ENCODE results near the gene MCL1. TPM values are rescaled to one million over a fixed set of nuclear protein-coding genes. Genes with fewer than 3 reads are reported as not detected.

Gene MCL1
- total RNA-seq, 1 donor from 2014 or later: 193 TPM

- Mint-ChIP-seq H3K9me3 (ENCODE audit: unreplicated experiment) (no peaks in the 10 kb centered on the region), H3K27me3 (ENCODE audit: unreplicated experiment) (peaks cover 2% of the 10 kb centered on the region), H3K27ac (ENCODE audit: unreplicated experiment) (peak overlapping the region; percentile 78), H3K4me1 (ENCODE audit: unreplicated experiment) (peaks cover 14% of the 10 kb centered on the region), H3K36me3 (ENCODE audit: low read depth, unreplicated experiment) (peaks cover 44% of the 10 kb centered on the region), H3K4me3 (ENCODE audit: unreplicated experiment) (peak overlapping the region; percentile 33)
- peak; percentile 52 for DNase-seq (ENCODE audit: low spot score)
- no peak for TF ChIP-seq CTCF (IDR thresholded peaks at IDR 0.05; ENCODE audit: unreplicated experiment)
Measured at GRCh38 chr1:150622303-150622975, 43.0 kb upstream of the MCL1 start.

- H3K9me3 Mint-ChIP-seq (ENCODE audit: unreplicated experiment): no peaks in the 10 kb centered on the region
- H3K4me1 Mint-ChIP-seq (ENCODE audit: unreplicated experiment): peaks cover 14% of the 10 kb centered on the region
- peak overlapping the region; percentile 33 for H3K4me3 Mint-ChIP-seq (ENCODE audit: unreplicated experiment)
- H3K27me3 Mint-ChIP-seq (ENCODE audit: unreplicated experiment): peaks cover 2% of the 10 kb centered on the region
- H3K36me3 Mint-ChIP-seq (ENCODE audit: low read depth, unreplicated experiment): peaks cover 41% of the 10 kb centered on the region
- DNase-seq (ENCODE audit: low spot score): peak; percentile 43
- TF ChIP-seq CTCF (IDR thresholded peaks at IDR 0.05; ENCODE audit: unreplicated experiment): peak; percentile 83
- peak overlapping the region; percentile 80 for H3K27ac Mint-ChIP-seq (ENCODE audit: unreplicated experiment)
Measured at GRCh38 chr1:150621497-150622302, 42.3 kb upstream of the MCL1 start.

- no peak overlapping the region for H3K27ac Mint-ChIP-seq (ENCODE audit: unreplicated experiment)
Measured at GRCh38 chr1:150620919-150621318, 41.5 kb upstream of the MCL1 start.

GRCh38 chr1:150619576-150620509, 40.4 kb upstream of the MCL1 start:
- H3K27ac Mint-ChIP-seq (ENCODE audit: unreplicated experiment): no peak overlapping the region
- H3K9me3 Mint-ChIP-seq (ENCODE audit: unreplicated experiment): no peaks in the 10 kb centered on the region
- no peak for DNase-seq (ENCODE audit: low spot score)
- peaks cover 3% of the 10 kb centered on the region for H3K27me3 Mint-ChIP-seq (ENCODE audit: unreplicated experiment)
- no peak for TF ChIP-seq CTCF (IDR thresholded peaks at IDR 0.05; ENCODE audit: unreplicated experiment)
- H3K4me1 Mint-ChIP-seq (ENCODE audit: unreplicated experiment): peaks cover 14% of the 10 kb centered on the region
- peaks cover 35% of the 10 kb centered on the region for H3K36me3 Mint-ChIP-seq (ENCODE audit: low read depth, unreplicated experiment)
- H3K4me3 Mint-ChIP-seq (ENCODE audit: unreplicated experiment): peak overlapping the region; percentile 2

More at GRCh38 chr1:150620919-150621318, 41.5 kb upstream of the MCL1 start:
- Mint-ChIP-seq H3K27me3 (ENCODE audit: unreplicated experiment) (peaks cover 2% of the 10 kb centered on the region), H3K9me3 (ENCODE audit: unreplicated experiment) (no peaks in the 10 kb centered on the region), H3K4me3 (ENCODE audit: unreplicated experiment) (no peak overlapping the region), H3K4me1 (ENCODE audit: unreplicated experiment) (peaks cover 14% of the 10 kb centered on the region), H3K36me3 (ENCODE audit: low read depth, unreplicated experiment) (peaks cover 38% of the 10 kb centered on the region)
- TF ChIP-seq CTCF (IDR thresholded peaks at IDR 0.05; ENCODE audit: unreplicated experiment): no peak
- no peak for DNase-seq (ENCODE audit: low spot score)
